LNCaP clone FGC (cell line): ENCODE data around the gene PADI3.

Experiments used
- DNase-seq: peaks from one replicate; pipeline ENCODE4 v3.0.0-alpha.2; 2011; ENCODE audit warnings: low read depth
- H3K4me3 ChIP-seq: 2 replicates; pipeline ENCODE4 v1.5.1; 2011; ENCODE audit warnings: mild to moderate bottlenecking, low read depth, low read length, control low read depth
- TF ChIP-seq, protein P1 (sequence below): IDR thresholded peaks from 2 replicates; pipeline ENCODE4 v1.5.1; 2012; ENCODE audit warnings: mild to moderate bottlenecking; ENCODE audit not compliant: control insufficient read depth, insufficient read depth; ENCODE audit errors: extremely low read depth

Gene PADI3

GRCh38 chr1:17295292-17295691, 46.4 kb downstream of the PADI3 start:
- DNase-seq = no peak
- no peak overlapping the region for H3K4me3 ChIP-seq
- TF ChIP-seq, protein P1, sequence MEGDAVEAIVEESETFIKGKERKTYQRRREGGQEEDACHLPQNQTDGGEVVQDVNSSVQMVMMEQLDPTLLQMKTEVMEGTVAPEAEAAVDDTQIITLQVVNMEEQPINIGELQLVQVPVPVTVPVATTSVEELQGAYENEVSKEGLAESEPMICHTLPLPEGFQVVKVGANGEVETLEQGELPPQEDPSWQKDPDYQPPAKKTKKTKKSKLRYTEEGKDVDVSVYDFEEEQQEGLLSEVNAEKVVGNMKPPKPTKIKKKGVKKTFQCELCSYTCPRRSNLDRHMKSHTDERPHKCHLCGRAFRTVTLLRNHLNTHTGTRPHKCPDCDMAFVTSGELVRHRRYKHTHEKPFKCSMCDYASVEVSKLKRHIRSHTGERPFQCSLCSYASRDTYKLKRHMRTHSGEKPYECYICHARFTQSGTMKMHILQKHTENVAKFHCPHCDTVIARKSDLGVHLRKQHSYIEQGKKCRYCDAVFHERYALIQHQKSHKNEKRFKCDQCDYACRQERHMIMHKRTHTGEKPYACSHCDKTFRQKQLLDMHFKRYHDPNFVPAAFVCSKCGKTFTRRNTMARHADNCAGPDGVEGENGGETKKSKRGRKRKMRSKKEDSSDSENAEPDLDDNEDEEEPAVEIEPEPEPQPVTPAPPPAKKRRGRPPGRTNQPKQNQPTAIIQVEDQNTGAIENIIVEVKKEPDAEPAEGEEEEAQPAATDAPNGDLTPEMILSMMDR = no peak

- TF ChIP-seq, protein P1 = no peak
- H3K4me3 ChIP-seq = no peak overlapping the region
- DNase-seq = no peak
These were observed 47.2 kb downstream of the PADI3 start for GRCh38 chr1:17296086-17296485.

- TF ChIP-seq, protein P1 = no peak
- no peak overlapping the region for H3K4me3 ChIP-seq
- DNase-seq = peak; percentile 30
These were observed 49.1 kb downstream of the PADI3 start for GRCh38 chr1:17297991-17298390.

DNA sequence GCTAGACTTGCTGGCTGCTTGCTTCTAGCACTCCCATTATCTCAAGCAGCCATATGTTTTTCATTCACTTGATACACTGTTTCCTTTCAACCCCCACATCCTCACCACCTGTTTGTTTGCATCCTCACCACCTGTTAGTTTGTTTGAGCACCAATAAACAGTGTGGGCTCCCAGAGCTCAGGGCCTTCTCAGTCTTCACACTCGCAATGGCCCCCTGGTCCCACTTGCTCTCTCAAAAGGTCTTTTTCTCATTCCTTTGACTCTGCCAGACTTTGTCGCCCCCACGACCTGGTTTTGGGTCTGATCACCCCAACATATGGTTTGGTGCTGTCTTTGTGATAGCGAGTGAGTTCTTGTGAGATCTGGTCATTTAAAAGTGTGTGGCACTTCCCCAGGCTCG, 52.9 kb downstream of the PADI3 start:
- TF ChIP-seq, protein P1 = no peak
- no peak overlapping the region for H3K4me3 ChIP-seq
- DNase-seq = no peak

GRCh38 chr1:17304151-17304825, 55.4 kb downstream of the PADI3 start:
- DNase-seq = no peak
- TF ChIP-seq, protein P1 = no peak
- H3K4me3 ChIP-seq = no peak overlapping the region

- H3K4me3 ChIP-seq = no peak overlapping the region
- no peak for DNase-seq
- TF ChIP-seq, protein P1 = no peak
These were observed 55.9 kb downstream of the PADI3 start for GRCh38 chr1:17304826-17305175.

GRCh38 chr1:17305576-17306095, 56.7 kb downstream of the PADI3 start:
- H3K4me3 ChIP-seq = no peak overlapping the region
- DNase-seq = no peak
- TF ChIP-seq, protein P1 = no peak
